Natural killer cell (primary cell): Measurements from ENCODE around the gene ITPR1. TPM values are rescaled to one million over a fixed set of nuclear protein-coding genes. Genes with fewer than 3 reads are reported as not detected.

Experiments used
- ATAC-seq, 3 donors: fragments of 150-1000 bp in 2 of 3; fragments of 200-7000 bp in 1 of 3; cut with Tn5 transposase; 1 replicate in 1 of 3; 2 replicates in 2 of 3; pipeline ENCODE4 v1.10.0; 2021; ENCODE audit warnings: mild to moderate bottlenecking in 2 of 3, moderate library complexity in 2 of 3
- DNase-seq, 2 donors: peaks; one replicate each; pipeline versions ENCODE4 v3.0.0 to v3.0.0-alpha.2; 2013 to 2021; ENCODE audit warnings: mixed read lengths in 1 of 2
- H3K27ac ChIP-seq: one replicate; pipeline ENCODE4 v1.5.1; 2013; ENCODE audit warnings: mild to moderate bottlenecking, low read length
- H3K27me3 ChIP-seq: one replicate; pipeline ENCODE4 v1.6.1; 2013; ENCODE audit warnings: low read length; ENCODE audit not compliant: control insufficient read depth, insufficient read depth
- H3K36me3 ChIP-seq: one replicate; pipeline ENCODE4 v1.6.1; 2013; ENCODE audit warnings: low read length; ENCODE audit not compliant: control insufficient read depth, insufficient read depth
- H3K4me1 ChIP-seq: one replicate; pipeline ENCODE4 v1.6.1; 2013; ENCODE audit warnings: low read length; ENCODE audit not compliant: control insufficient read depth, insufficient read depth
- H3K4me3 ChIP-seq: one replicate; pipeline ENCODE4 v1.5.1; 2013; ENCODE audit warnings: low read length
- H3K9me3 ChIP-seq: one replicate; pipeline ENCODE4 v1.6.1; 2013; ENCODE audit warnings: low read length; ENCODE audit not compliant: control insufficient read depth, insufficient read depth
- H3K27ac Mint-ChIP-seq, 2 donors: one replicate each; pipeline ENCODE4 v1.8.0; 2022; ENCODE audit warnings: mild to moderate bottlenecking in 2 of 2, mixed read lengths in 2 of 2, moderate library complexity in 1 of 2
- H3K27me3 Mint-ChIP-seq, 2 donors: one replicate each; pipeline ENCODE4 v1.8.0; 2022; ENCODE audit warnings: low read depth in 2 of 2, mixed read lengths in 2 of 2
- H3K36me3 Mint-ChIP-seq: one replicate; pipeline ENCODE4 v1.8.0; 2022; ENCODE audit warnings: mixed read lengths
- H3K4me1 Mint-ChIP-seq, 2 donors: one replicate each; pipeline ENCODE4 v1.8.0; 2022; ENCODE audit warnings: mixed read lengths in 2 of 2
- H3K4me3 Mint-ChIP-seq: one replicate; pipeline ENCODE4 v1.8.0; 2022; ENCODE audit warnings: mild to moderate bottlenecking, moderate library complexity, mixed read lengths
- H3K9me3 Mint-ChIP-seq, 2 donors: one replicate each; pipeline ENCODE4 v1.8.0; 2022; ENCODE audit warnings: mixed read lengths in 2 of 2
- WGBS: methylation state at CpG from one replicate; pipeline ENCODE4 v1.1.7; 2013; ENCODE audit warnings: missing lambda C conversion rate; ENCODE audit not compliant: insufficient coverage; 5-methylcytosine and 5-hydroxymethylcytosine counted together
- intact Hi-C: fragments of 100-400 bp; cut with micrococcal nuclease; formaldehyde crosslinking; loops from one replicate; pipeline ENCODE4 v1.14.2; 2022
- total RNA-seq, 4 donors: library from RNA; stranded (reverse); fragments of 120-200 nt in 1 of 4; gene quantifications; one replicate each; pipeline versions ENCODE4 v1.2.3 to v1.2.4, GENCODE V29; 2013 to 2022
- TF ChIP-seq, protein P1 (sequence below): fragments of 200-600 bp; IDR thresholded peaks from one replicate; pipeline ENCODE4 v1.8.0; 2022; ENCODE audit warnings: antibody characterized with exemption

Gene ITPR1
- total RNA-seq, 3 donors from 2014 or later (not counting 1 experiment from before 2014, with no cell fraction given) = 86.7 to 123 (median 94.8) TPM

- no peaks in the 10 kb centered on the region for H3K27me3 Mint-ChIP-seq
- Histone ChIP-seq H3K36me3 (no peaks in the 10 kb centered on the region), H3K27ac (no peak overlapping the region), H3K9me3 (no peaks in the 10 kb centered on the region), H3K4me1 (peaks cover 28% of the 10 kb centered on the region), H3K4me3 (no peak overlapping the region), H3K27me3 (no peaks in the 10 kb centered on the region)
- peaks cover 64 to 79% of the 10 kb centered on the region in 2 donors for H3K4me1 Mint-ChIP-seq
- H3K27ac Mint-ChIP-seq = peak overlapping the region; percentile 53 to 91
- DNase-seq = peak in 1 of 2 donors; percentile 55
- ATAC-seq = peak; percentile 37 to 55 (median 49)
- WGBS = 19% methylated on average over 9 of the region's 12 CpGs
- intact Hi-C loops = loop anchor here (5.0 kb wide), 2 partner anchors 92 to 232 kb away; partner anchors contain the start of gene ITPR1
- H3K36me3 Mint-ChIP-seq = no peaks in the 10 kb centered on the region
- TF ChIP-seq, protein P1, sequence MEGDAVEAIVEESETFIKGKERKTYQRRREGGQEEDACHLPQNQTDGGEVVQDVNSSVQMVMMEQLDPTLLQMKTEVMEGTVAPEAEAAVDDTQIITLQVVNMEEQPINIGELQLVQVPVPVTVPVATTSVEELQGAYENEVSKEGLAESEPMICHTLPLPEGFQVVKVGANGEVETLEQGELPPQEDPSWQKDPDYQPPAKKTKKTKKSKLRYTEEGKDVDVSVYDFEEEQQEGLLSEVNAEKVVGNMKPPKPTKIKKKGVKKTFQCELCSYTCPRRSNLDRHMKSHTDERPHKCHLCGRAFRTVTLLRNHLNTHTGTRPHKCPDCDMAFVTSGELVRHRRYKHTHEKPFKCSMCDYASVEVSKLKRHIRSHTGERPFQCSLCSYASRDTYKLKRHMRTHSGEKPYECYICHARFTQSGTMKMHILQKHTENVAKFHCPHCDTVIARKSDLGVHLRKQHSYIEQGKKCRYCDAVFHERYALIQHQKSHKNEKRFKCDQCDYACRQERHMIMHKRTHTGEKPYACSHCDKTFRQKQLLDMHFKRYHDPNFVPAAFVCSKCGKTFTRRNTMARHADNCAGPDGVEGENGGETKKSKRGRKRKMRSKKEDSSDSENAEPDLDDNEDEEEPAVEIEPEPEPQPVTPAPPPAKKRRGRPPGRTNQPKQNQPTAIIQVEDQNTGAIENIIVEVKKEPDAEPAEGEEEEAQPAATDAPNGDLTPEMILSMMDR = no peak
- H3K4me3 Mint-ChIP-seq = peak overlapping the region; percentile 87
- no peaks in the 10 kb centered on the region for H3K9me3 Mint-ChIP-seq
These were observed 91.5 kb downstream of the ITPR1 start for GRCh38 chr3:4584456-4585249.

DNA sequence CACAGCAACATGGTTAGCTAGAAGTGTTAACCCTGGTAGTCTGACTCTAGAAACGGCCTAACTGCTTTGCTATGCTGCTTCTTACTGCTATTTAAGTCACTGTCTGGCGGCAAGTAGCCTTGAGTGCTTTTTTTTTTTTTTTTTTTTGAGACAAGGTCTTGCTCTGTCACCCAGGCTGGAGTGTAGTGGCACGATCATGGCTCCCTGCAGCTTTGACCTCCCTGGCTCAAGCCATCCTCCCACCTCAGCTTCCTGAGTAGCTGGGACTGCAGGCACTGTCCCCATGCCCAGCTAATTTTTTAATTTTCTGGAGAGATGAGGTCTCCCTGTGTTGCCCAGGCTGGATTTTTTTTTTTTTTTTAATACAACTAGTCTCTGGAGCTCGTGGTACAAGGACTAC lies 93.2 kb downstream of the ITPR1 start:
- H3K27ac Mint-ChIP-seq = no peak overlapping the region
- 74% methylated on average over 4 of the region's 4 CpGs for WGBS
- DNase-seq (no peak), ATAC-seq (no peak)
- Histone ChIP-seq H3K4me1 (peaks cover 31% of the 10 kb centered on the region), H3K36me3 (no peaks in the 10 kb centered on the region), H3K27me3 (no peaks in the 10 kb centered on the region), H3K27ac (no peak overlapping the region), H3K9me3 (no peaks in the 10 kb centered on the region), H3K4me3 (no peak overlapping the region)
- no peaks in the 10 kb centered on the region for H3K9me3 Mint-ChIP-seq
- H3K4me3 Mint-ChIP-seq = peak overlapping the region; percentile 48
- intact Hi-C loops = loop anchor here (5.0 kb wide), 1 partner anchor 94 kb away; the partner anchor contains the start of gene ITPR1
- no peaks in the 10 kb centered on the region for H3K36me3 Mint-ChIP-seq
- TF ChIP-seq, protein P1 = no peak
- peaks cover 76 to 82% of the 10 kb centered on the region in 2 donors for H3K4me1 Mint-ChIP-seq
- no peaks in the 10 kb centered on the region for H3K27me3 Mint-ChIP-seq

- no peaks in the 10 kb centered on the region for H3K9me3 ChIP-seq
- H3K4me3 Mint-ChIP-seq = peak overlapping the region; percentile 48
- no peaks in the 10 kb centered on the region for H3K27me3 Mint-ChIP-seq
- H3K27me3 ChIP-seq = no peaks in the 10 kb centered on the region
- H3K9me3 Mint-ChIP-seq = no peaks in the 10 kb centered on the region
- ATAC-seq = peak in 1 of 3 donors; percentile 23
- H3K4me3 ChIP-seq = no peak overlapping the region
- intact Hi-C loops = loop anchor here (5.0 kb wide), 1 partner anchor 95 kb away; the partner anchor contains the start of gene ITPR1
- peak overlapping the region in 1 of 2 donors; percentile 57 for H3K27ac Mint-ChIP-seq
- H3K4me1 Mint-ChIP-seq = peaks cover 76 to 77% of the 10 kb centered on the region in 2 donors
- no peaks in the 10 kb centered on the region for H3K36me3 Mint-ChIP-seq
- TF ChIP-seq, protein P1 = no peak
- DNase-seq = no peak
- 66% methylated on average over 8 of the region's 8 CpGs for WGBS
- H3K4me1 ChIP-seq = peaks cover 31% of the 10 kb centered on the region
- no peaks in the 10 kb centered on the region for H3K36me3 ChIP-seq
- no peak overlapping the region for H3K27ac ChIP-seq
These were observed 94.1 kb downstream of the ITPR1 start for GRCh38 chr3:4587061-4587837.
